ENCODE measurements around the gene DTD1.

DTD1 gene

GRCh38 chr20:18587665-18588573 lies at the start of gene DTD1:
Gene DTD1 (plus strand): TSS chr20:18588054. CDS start chr20:18588073, 19 bp downstream.
- no peak for TF ChIP-seq GATA2 (IDR thresholded peaks at IDR 0.05; ENCODE audit: low read depth, low read length)
- no peak for TF ChIP-seq GATA3 (IDR thresholded peaks at IDR 0.05; ENCODE audit: low read depth, low read length)

DNA sequence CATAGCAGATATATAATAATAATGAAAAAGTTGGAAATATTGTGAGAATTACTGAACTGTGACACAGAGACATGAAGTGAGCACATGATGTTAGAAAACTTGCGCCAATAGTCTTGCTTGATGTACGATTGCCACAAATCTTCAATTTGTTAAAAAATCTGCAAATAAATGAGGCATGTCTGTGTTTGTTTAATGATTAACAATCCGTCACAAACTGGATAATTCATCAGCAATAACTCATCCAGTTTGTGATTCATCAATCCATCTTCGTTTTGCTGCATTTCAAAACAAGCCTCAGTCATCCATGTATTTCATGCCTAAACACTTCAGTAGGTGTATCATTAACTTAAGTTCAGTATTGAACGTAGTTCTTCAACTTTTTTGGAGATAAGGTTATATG lies 46.1 kb upstream of the DTD1 start:
- TF ChIP-seq GATA3 (IDR thresholded peaks at IDR 0.05; ENCODE audit: low read depth, low read length) (no peak), GATA2 (IDR thresholded peaks at IDR 0.05; ENCODE audit: low read depth, low read length) (no peak)

DNA sequence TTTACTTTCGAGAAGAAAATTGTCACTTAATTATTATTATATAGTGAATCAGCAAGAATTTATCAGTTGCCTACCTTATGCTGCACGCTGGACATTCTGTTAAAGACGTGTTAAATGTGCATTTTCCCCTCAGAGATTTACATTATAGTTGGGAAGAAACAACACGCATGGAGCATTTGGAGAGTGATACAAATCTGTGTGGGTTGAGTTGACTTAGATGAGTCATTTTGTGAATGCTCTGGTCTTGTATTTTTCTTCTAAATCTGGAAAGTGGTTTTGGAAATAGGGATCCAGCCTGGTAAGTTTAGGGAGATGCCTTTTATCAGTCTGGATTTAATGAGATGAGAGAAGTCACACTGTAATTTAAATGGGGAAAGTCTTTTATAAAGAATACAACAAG lies 44.6 kb upstream of the DTD1 start:
- TF ChIP-seq GATA2 (IDR thresholded peaks at IDR 0.05; ENCODE audit: low read depth, low read length) = no peak
- TF ChIP-seq GATA3 (IDR thresholded peaks at IDR 0.05; ENCODE audit: low read depth, low read length) = no peak

- TF ChIP-seq GATA2 (IDR thresholded peaks at IDR 0.05; ENCODE audit: low read depth, low read length) (no peak), GATA3 (IDR thresholded peaks at IDR 0.05; ENCODE audit: low read depth, low read length) (no peak)
Measured at GRCh38 chr20:18543932-18544331, 43.9 kb upstream of the DTD1 start.

GRCh38 chr20:18545566-18545965 lies 42.3 kb upstream of the DTD1 start:
- TF ChIP-seq GATA2 (IDR thresholded peaks at IDR 0.05; ENCODE audit: low read depth, low read length) (no peak), GATA3 (IDR thresholded peaks at IDR 0.05; ENCODE audit: low read depth, low read length) (no peak)

- TF ChIP-seq GATA3 (IDR thresholded peaks at IDR 0.05; ENCODE audit: low read depth, low read length) (no peak), GATA2 (IDR thresholded peaks at IDR 0.05; ENCODE audit: low read depth, low read length) (no peak)
Measured at GRCh38 chr20:18548465-18548864, 39.4 kb upstream of the DTD1 start.

DNA sequence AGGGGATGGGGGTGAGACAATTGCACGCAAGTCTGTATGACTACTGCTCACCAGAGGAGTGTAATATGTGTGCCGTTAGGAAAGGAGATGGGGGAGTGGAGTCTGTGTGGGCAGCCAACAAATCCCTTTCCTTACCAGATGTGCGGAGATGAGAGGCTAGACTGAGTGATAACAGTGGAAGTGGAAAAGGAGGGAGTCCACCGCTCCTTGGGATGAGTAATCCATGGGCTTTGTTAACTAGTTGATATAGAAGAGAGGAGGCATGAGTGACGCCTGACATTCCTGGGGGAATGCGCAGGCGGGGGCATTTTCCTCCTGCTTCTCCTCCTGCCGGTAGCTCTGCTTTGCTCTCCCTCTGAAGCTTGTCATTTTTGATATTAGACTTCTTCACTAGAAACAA lies 34.1 kb upstream of the DTD1 start:
- no peak for TF ChIP-seq GATA3 (IDR thresholded peaks at IDR 0.05; ENCODE audit: low read depth, low read length)
- no peak for TF ChIP-seq GATA2 (IDR thresholded peaks at IDR 0.05; ENCODE audit: low read depth, low read length)

- no peak for TF ChIP-seq GATA3 (IDR thresholded peaks at IDR 0.05; ENCODE audit: low read depth, low read length)
Measured at GRCh38 chr20:18566892-18567738, 20.7 kb upstream of the DTD1 start, which contains the start of gene SMIM26. Gene SMIM26 (plus strand): TSS chr20:18567432. CDS start chr20:18567479, 47 bp downstream.

- no peak for TF ChIP-seq GATA3 (IDR thresholded peaks at IDR 0.05; ENCODE audit: low read depth, low read length)
- no peak for TF ChIP-seq GATA2 (IDR thresholded peaks at IDR 0.05; ENCODE audit: low read depth, low read length)
Measured at GRCh38 chr20:18567739-18568091, 20.1 kb upstream of the DTD1 start.

DNA sequence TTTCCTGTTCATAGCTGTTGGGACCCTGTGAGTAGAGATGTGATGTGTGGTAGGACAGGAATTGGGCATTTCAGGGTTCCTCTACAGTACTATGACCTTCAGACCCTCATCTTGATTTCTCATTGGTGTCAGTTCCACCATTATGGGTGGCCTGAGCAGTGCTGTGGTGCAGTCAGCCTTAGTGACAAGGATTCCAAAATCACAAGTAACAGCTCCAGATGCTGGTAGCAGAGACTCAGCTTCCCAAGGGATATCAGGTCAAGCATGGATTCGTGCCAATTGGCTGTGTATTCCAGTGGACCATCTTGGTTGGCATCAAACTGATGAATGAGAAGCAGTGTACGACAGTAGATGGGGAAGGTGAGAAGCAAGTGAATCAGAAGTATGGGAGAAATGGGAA lies 16.8 kb upstream of the DTD1 start:
- no peak for TF ChIP-seq GATA2 (IDR thresholded peaks at IDR 0.05; ENCODE audit: low read depth, low read length)
- TF ChIP-seq GATA3 (IDR thresholded peaks at IDR 0.05; ENCODE audit: low read depth, low read length) = no peak

DNA sequence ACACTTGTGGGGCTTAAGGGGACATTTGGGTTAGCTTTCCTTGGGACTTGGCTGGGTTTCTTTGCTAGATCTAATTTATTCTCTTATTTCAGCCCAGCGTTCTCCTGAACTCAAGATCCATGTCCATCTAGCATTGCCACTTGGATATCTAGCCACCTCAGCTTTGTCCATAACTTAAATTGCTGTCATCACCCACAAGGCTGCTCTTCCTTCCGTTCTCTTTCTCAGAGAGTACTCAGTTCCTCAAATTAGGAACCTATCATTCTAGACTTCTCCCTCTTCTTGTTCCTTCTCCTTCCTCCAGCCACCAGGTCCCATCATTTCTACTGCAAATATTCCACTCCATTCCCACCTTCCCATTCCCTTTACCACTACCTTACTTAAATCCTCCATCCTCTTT lies 16.3 kb upstream of the DTD1 start:
- TF ChIP-seq GATA2 (IDR thresholded peaks at IDR 0.05; ENCODE audit: low read depth, low read length) (no peak), GATA3 (IDR thresholded peaks at IDR 0.05; ENCODE audit: low read depth, low read length) (no peak)

GRCh38 chr20:18577942-18578341 lies 9.9 kb upstream of the DTD1 start:
- TF ChIP-seq GATA2 (IDR thresholded peaks at IDR 0.05; ENCODE audit: low read depth, low read length) (no peak), GATA3 (IDR thresholded peaks at IDR 0.05; ENCODE audit: low read depth, low read length) (no peak)

DNA sequence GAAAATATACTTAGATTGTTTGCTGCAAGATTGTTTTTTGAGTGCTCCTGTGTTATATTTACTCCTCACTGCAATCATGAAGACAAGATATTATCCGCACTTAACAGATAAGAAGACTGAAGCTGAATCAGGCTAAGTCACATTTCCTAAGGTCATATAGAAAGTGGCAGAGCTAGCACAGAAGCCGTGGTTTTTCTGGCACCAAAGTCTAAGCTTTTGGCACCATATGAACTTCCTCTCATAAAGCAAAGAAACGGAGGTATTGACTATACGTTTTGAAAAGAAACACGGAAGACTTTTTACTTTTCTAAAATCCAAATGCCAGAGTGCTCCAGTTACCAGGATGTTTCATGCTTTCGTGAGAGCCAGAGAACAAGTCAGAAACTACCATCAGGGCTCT lies 9.3 kb upstream of the DTD1 start:
- TF ChIP-seq GATA2 (IDR thresholded peaks at IDR 0.05; ENCODE audit: low read depth, low read length) (no peak), GATA3 (IDR thresholded peaks at IDR 0.05; ENCODE audit: low read depth, low read length) (no peak)

DNA sequence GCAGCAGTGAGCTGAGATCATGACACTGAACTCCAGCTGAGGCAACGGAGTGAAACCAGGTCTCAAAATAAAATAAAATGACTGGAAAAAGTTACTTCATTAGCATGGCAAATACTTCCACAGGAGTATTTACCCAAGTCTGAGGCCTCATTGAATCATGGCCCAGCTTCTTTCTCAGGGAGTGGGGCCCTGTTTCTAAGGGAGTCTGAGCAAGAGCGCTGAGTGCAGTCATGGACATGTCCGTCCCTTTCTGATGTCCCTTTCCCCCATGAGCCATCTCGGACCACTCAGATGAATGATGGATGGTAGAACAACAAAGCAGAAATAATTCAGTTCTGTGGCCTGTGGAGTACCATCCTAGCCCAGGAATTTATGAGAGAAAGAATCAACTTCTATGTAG lies 7.8 kb upstream of the DTD1 start:
- TF ChIP-seq GATA3 (IDR thresholded peaks at IDR 0.05; ENCODE audit: low read depth, low read length) (no peak), GATA2 (IDR thresholded peaks at IDR 0.05; ENCODE audit: low read depth, low read length) (no peak)

DNA sequence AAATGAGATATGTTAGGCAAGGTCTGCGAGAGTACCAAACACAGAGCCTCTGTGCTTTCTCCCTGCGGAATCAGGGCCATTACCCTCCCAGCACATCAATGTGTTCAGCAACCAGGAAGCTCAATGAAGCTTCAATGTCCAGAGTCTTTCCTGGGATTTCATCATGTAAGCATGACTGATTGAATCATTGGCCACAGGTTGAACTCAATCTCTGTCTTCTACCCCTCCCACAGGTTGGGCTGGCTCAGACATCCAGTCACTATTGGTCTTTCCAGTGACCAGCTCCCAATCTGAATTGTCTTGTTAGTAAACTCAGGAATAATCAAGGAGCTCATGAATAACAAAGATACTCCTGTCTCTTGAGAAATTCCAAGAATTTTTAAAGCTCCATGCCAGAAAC lies 2.7 kb upstream of the DTD1 start:
- TF ChIP-seq GATA3 (IDR thresholded peaks at IDR 0.05; ENCODE audit: low read depth, low read length) = no peak
- TF ChIP-seq GATA2 (IDR thresholded peaks at IDR 0.05; ENCODE audit: low read depth, low read length) = no peak
